SK-N-SH treated with all-trans-retinoic acid at 6 μM for 48 hours (cell line): Measurements from ENCODE around the gene UPP2.

ENCODE experiments used
- ZFP3 ChIP-seq: fragments of 250-450 bp; sonication (Bioruptor Pico); IDR thresholded peaks from 2 replicates; pipeline ENCODE4 v1.5.0; 2020; ENCODE audit warnings: mild to moderate bottlenecking, moderate library complexity
- TF ChIP-seq, protein P1 (sequence below): fragments of 250-450 bp; sonication (Bioruptor Pico); IDR thresholded peaks from 2 replicates; pipeline ENCODE4 v1.8.0; 2021; ENCODE audit warnings: low read depth, mild to moderate bottlenecking, moderate library complexity, borderline replicate concordance

DNA sequence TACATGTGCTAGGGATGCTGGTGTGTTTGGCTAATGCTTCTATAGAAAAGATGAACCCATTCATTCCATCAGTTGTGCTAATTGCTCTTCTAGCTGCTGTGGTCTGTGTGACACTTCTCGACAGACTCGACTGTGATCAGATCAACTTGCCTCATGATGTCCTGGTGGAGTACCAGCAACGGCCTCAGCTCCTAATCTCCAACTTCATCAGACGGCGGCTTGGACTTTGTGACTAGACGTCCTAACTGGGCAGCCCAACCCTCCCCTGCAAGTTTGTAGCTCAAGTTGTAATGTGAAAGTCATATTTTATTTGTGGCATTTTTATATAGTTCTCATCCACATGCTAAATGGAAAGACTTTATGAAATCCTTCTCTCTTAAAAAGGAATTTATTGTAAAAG lies 33.0 kb downstream of the UPP2 start:
- TF ChIP-seq, protein P1, sequence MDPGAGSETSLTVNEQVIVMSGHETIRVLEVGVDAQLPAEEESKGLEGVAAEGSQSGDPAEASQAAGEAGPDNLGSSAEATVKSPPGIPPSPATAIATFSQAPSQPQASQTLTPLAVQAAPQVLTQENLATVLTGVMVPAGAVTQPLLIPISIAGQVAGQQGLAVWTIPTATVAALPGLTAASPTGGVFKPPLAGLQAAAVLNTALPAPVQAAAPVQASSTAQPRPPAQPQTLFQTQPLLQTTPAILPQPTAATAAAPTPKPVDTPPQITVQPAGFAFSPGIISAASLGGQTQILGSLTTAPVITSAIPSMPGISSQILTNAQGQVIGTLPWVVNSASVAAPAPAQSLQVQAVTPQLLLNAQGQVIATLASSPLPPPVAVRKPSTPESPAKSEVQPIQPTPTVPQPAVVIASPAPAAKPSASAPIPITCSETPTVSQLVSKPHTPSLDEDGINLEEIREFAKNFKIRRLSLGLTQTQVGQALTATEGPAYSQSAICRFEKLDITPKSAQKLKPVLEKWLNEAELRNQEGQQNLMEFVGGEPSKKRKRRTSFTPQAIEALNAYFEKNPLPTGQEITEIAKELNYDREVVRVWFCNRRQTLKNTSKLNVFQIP (CRISPR knock-in tag): no peak
- TF ChIP-seq ZFP3 (CRISPR knock-in tag): no peak
